IPS-20b (cell line): Measurements from ENCODE around the gene CDH4.

ENCODE experiments used
- H3K27ac ChIP-seq: one replicate; pipeline ENCODE4 v1.5.1; 2013; ENCODE audit warnings: low read length
- H3K27me3 ChIP-seq: 2 replicates; pipeline ENCODE4 v1.6.1; 2013; ENCODE audit warnings: mild to moderate bottlenecking, low read length, inconsistent platforms; ENCODE audit not compliant: insufficient read depth
- H3K36me3 ChIP-seq: 2 replicates; pipeline ENCODE4 v1.6.1; 2013; ENCODE audit warnings: low read depth, mild to moderate bottlenecking, inconsistent platforms, low read length, moderate library complexity; ENCODE audit not compliant: insufficient read depth
- H3K4me1 ChIP-seq: 2 replicates; pipeline ENCODE4 v1.6.1; 2013; ENCODE audit warnings: mild to moderate bottlenecking, control low read depth, inconsistent platforms, low read length, moderate library complexity; ENCODE audit not compliant: insufficient read depth
- H3K4me3 ChIP-seq: 2 replicates; pipeline ENCODE4 v1.5.1; 2013; ENCODE audit warnings: mild to moderate bottlenecking, low read length, inconsistent platforms
- H3K9ac ChIP-seq: 2 replicates; pipeline ENCODE4 v1.6.1; 2013; ENCODE audit warnings: low read depth, mild to moderate bottlenecking, inconsistent platforms, low read length, moderate library complexity
- H3K9me3 ChIP-seq: 2 replicates; pipeline ENCODE4 v1.6.1; 2013; ENCODE audit warnings: mild to moderate bottlenecking, low read depth, low read length, inconsistent platforms; ENCODE audit not compliant: insufficient read depth

The CDH4 gene

DNA sequence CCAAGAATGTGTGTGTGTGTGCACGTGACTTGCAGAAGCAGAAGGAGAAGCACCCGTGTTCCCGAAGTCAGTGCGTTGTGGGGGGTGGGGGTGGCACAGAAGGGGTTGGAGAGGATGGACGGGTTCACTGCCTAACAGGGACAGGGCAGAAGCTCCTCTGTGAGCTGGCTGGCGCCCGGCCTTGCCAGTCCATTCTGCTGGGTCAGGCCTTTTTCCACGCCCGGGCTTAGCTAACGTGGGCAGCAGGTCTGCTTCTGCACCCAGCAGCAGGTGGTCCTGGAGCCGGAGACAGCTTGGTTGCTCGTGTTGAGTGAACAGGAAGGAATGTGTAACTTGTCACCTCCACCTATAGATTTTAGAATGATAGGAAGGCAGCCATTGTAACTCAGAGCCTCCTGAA lies 374.4 kb downstream of the CDH4 start:
- no peak overlapping the region for H3K4me3 ChIP-seq
- H3K4me1 ChIP-seq = no peaks in the 10 kb centered on the region
- no peaks in the 10 kb centered on the region; the same call in 1 of the 2 replicates for H3K9me3 ChIP-seq
- no peak overlapping the region; the same call in 1 of the 2 replicates for H3K9ac ChIP-seq
- no peak overlapping the region for H3K27ac ChIP-seq
- peaks cover 28% of the 10 kb centered on the region for H3K27me3 ChIP-seq
- no peaks in the 10 kb centered on the region for H3K36me3 ChIP-seq

DNA sequence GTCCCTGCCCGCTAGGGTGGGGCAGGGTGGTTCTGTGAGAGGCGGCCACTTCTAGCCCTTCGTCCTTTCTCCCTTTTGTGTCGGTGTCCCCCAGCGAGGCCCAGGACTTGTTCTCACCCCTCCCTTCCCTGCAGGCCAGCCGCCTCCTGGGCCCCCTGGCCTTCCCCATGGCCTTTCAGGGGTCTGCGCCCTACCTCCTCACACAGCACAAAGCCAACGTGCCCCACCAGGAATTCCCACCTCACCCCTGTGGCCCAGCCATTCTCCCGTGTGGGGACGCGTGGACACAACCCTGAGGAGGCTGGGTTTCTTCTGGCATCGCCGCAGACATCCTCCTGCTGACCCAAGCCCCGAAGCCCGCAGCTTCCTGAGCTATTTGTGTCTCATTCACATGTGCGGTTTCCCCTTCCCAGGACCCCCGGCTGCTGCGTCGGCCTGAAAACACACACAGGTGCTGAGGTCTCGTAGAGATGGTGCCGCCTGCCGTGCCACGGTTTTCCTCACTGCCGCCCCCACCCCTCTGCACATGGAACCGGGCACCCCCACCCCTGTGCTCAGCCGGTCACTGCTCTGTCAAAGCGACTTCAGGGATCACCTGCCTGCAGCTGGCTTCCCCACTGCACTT lies 375.8 kb downstream of the CDH4 start:
- H3K27me3 ChIP-seq = peaks cover 29% of the 10 kb centered on the region
- no peak overlapping the region for H3K4me3 ChIP-seq
- no peaks in the 10 kb centered on the region for H3K9me3 ChIP-seq
- no peak overlapping the region for H3K27ac ChIP-seq
- H3K4me1 ChIP-seq = no peaks in the 10 kb centered on the region
- H3K36me3 ChIP-seq = no peaks in the 10 kb centered on the region
- H3K9ac ChIP-seq = no peak overlapping the region

DNA sequence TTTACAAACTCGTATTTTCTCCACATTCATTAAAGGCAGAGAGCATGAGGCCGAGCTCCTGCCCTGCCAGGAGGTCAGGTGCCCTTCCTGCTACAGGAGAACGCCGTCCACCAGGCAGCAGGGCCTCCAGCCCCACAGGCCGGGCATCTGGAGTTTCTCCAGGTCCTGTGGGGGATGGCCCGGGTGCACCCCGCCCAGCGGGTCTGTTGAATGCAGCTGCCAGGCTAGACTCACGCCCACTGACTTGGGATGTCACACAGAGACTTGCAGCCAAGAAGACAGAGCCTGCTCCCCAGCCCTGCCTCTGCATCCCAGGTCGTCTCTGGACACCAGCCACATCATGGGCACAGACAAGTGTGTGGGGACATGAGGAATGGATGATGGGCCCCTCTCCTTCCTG lies 376.4 kb downstream of the CDH4 start:
- H3K9me3 ChIP-seq = no peaks in the 10 kb centered on the region
- H3K9ac ChIP-seq = no peak overlapping the region
- no peak overlapping the region for H3K27ac ChIP-seq
- H3K36me3 ChIP-seq = no peaks in the 10 kb centered on the region
- no peaks in the 10 kb centered on the region for H3K4me1 ChIP-seq
- no peak overlapping the region for H3K4me3 ChIP-seq
- peaks cover 35% of the 10 kb centered on the region for H3K27me3 ChIP-seq

DNA sequence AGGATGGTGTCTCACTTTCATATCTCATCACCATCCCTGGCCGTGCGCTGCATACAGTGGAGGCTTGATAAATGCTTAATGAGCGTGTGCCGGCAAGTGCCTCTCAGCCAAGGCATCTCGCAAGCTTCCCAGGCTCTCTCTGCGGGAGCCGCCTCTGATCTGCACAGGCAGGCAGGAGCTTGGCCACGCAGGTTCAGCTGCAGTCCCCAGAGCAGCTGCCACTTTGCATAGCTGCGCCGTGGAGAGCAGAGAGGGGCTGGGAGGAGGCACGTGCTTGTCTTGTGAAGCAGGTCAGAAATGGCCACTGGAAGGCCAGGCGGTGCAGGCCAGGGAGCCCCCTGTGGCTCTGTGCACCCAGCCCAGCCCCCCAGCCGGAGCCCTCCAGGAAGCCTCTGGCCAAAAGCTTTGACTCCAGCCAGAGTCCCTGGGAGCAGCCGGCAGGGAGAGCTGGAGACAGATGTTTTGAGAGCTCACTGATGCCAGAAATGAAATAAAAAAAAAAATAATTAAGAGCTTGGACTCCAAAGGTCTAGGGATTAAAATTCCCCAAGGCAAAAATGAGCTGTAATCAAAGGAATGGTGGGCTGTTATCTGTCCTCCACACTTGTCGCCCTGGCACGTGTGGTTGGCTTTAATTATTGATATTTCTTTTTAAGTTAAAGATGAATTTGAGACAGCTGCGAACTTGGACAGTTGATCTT lies 377.0 kb downstream of the CDH4 start:
- Histone ChIP-seq H3K4me3 (no peak overlapping the region), H3K9ac (no peak overlapping the region), H3K4me1 (no peaks in the 10 kb centered on the region), H3K27me3 (peaks cover 33% of the 10 kb centered on the region), H3K9me3 (no peaks in the 10 kb centered on the region), H3K36me3 (no peaks in the 10 kb centered on the region), H3K27ac (no peak overlapping the region)

DNA sequence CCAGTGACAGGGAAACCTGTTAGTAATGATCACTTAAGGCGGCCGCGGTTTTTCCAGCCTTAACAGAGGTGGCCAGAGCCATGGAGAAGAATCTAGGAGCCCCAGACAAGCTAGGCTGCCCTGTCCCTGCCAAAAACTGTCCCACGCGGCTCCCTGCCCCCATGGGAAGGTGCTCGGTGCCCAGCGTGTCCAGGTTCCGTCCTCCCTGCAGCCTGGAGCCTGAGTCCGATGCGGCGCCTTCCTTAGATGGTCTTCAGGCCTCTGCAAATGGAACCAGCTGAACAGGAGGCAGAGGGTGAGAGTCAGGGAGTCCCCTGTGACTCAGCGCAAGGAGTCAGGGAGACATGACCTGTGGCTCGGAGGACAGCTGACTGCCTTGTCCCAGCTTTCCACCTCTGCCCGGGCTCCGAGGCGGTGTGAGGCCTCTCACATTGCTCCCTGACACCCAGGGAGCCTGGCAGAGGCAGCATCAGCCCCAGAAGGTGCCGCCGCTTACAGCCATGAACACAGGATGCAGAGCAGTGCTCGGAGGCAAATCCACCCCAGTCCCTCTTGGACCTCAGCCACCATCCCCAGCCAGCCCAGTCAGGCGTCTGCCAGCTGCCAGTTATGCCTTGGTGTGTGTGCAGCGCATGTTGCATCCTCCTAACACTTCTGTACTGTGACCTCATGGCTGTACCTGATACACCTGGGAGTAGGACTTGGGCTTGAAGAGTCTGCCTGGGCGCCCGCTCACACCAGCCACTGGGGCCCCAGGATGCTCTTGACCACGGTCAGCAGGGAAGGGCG lies 377.7 kb downstream of the CDH4 start:
- Histone ChIP-seq H3K9me3 (no peaks in the 10 kb centered on the region), H3K36me3 (no peaks in the 10 kb centered on the region), H3K4me1 (no peaks in the 10 kb centered on the region), H3K9ac (no peak overlapping the region), H3K27me3 (peaks cover 35% of the 10 kb centered on the region), H3K27ac (no peak overlapping the region), H3K4me3 (no peak overlapping the region)

DNA sequence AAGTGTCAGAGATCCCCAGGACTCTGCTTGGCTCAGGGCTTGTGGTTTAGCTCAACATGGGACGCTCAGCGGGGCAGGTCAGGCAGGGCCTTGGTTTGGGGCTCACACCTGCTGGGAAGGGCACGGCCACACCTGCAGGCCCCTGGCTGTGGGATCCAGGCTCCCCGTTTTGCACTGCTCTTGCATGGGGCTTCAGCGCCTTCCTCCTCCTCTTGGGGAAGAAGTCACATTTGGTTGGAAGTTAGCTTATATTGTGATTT lies 378.3 kb downstream of the CDH4 start:
- Histone ChIP-seq H3K4me1 (no peaks in the 10 kb centered on the region), H3K9me3 (no peaks in the 10 kb centered on the region), H3K9ac (no peak overlapping the region), H3K4me3 (no peak overlapping the region), H3K27ac (no peak overlapping the region), H3K27me3 (peaks cover 41% of the 10 kb centered on the region), H3K36me3 (no peaks in the 10 kb centered on the region)

DNA sequence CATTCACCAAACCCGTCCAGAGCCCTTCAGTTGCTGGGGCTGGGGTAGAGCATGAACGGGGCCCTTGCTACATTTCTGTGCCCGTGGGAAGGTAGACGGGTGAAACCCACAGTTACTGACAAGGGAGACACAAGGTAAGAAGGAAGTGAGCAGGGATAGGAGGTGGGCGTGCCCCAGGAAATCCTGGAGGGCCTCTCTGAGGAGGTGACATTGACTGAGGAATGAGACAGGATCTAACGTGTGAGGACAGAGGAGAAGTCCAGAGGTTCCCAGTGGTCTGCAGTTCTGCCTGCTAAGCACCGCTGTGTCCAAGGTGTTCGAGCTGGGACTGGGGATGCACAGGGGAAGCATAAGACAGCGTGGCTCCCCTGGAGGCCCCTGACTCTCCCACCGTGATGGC lies 378.8 kb downstream of the CDH4 start:
- Histone ChIP-seq H3K27ac (no peak overlapping the region), H3K4me1 (peaks cover 2% of the 10 kb centered on the region; the same call in 1 of the 2 replicates), H3K4me3 (no peak overlapping the region), H3K27me3 (peaks cover 38% of the 10 kb centered on the region), H3K9ac (no peak overlapping the region), H3K9me3 (no peaks in the 10 kb centered on the region), H3K36me3 (no peaks in the 10 kb centered on the region)

DNA sequence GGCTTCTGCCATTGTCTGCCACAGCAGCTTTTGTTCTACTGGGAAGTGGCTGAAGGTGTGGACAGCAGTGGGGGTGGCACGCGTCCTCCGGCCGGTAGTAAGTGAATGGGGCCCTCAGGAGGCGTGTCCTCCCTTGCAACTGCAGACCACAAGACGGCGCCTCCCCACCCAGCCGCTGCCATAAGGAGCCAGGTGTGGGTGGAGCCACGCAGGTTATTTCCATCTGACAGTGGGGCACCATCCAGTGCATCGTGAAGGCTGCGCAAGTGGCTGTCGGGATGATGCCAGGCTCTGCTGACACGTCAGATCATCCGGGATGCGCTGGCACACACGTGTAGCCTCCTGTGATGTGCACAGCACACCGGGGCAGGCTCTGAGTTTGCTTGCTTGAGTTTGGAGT lies 379.7 kb downstream of the CDH4 start:
- Histone ChIP-seq H3K36me3 (no peaks in the 10 kb centered on the region), H3K4me3 (no peak overlapping the region), H3K9ac (no peak overlapping the region), H3K9me3 (no peaks in the 10 kb centered on the region), H3K27ac (no peak overlapping the region), H3K4me1 (peaks cover 11% of the 10 kb centered on the region; the same call in 1 of the 2 replicates), H3K27me3 (peaks cover 33% of the 10 kb centered on the region)

DNA sequence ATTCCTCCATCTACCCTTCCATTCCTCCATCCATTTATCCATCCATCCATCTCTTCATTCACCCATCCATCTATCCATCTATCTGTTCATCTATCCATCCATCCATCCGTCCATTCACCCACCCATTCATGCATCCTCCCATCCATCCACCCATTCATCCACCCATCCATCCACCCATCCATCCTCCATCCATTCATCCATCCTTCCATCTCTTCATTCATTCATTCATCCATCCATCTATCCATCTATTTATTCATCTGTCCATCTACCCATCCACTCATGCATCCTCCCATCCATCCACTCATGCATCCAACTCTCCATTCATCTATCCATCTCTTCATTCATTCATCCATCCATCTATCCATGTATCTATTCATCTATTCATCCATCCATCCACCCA lies 380.9 kb downstream of the CDH4 start:
- no peak overlapping the region for H3K9ac ChIP-seq
- H3K4me1 ChIP-seq = peaks cover 11% of the 10 kb centered on the region; the same call in 1 of the 2 replicates
- H3K4me3 ChIP-seq = no peak overlapping the region
- peaks cover 33% of the 10 kb centered on the region for H3K27me3 ChIP-seq
- no peaks in the 10 kb centered on the region for H3K9me3 ChIP-seq
- H3K27ac ChIP-seq = no peak overlapping the region
- no peaks in the 10 kb centered on the region for H3K36me3 ChIP-seq

DNA sequence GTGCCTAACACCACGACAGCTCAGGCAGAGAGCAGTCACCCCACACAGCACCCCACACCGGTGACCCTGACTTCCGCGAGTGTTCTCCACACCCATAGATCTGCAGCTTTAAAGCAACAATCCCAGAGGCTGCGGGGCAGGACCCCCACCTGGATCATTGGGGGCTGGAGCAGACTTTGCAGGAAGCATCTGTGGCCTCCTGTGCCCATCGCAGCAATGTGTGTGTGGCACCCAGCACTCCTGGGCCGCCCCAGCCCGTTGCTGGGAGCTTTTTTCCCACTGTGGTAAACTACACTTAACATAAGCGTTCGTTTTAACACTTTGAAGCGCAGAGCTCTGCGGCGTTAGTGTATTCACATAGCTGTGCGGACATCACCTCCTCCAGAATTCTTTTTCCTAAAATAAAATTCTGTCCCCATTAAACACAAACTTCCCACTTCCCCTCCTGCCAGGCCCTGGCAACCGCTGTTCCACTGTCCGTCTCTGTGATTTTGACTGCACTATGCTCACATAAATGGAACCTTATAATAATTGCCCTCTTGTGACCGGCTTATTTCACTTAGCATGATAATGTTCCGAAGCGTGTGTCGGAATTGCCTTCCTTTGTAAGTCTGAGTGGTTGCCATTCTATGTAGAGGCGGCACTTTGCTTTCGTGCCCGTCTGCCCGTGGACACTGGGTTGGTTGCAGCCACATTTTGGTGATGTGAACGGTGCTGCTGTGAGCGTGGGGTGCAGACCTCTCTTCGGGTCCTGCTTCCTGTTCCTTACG lies 382.5 kb downstream of the CDH4 start:
- no peak overlapping the region for H3K9ac ChIP-seq
- peaks cover 48% of the 10 kb centered on the region for H3K27me3 ChIP-seq
- no peaks in the 10 kb centered on the region for H3K36me3 ChIP-seq
- no peak overlapping the region for H3K4me3 ChIP-seq
- H3K27ac ChIP-seq = no peak overlapping the region
- peaks cover 11% of the 10 kb centered on the region; the same call in 1 of the 2 replicates for H3K4me1 ChIP-seq
- no peaks in the 10 kb centered on the region for H3K9me3 ChIP-seq

DNA sequence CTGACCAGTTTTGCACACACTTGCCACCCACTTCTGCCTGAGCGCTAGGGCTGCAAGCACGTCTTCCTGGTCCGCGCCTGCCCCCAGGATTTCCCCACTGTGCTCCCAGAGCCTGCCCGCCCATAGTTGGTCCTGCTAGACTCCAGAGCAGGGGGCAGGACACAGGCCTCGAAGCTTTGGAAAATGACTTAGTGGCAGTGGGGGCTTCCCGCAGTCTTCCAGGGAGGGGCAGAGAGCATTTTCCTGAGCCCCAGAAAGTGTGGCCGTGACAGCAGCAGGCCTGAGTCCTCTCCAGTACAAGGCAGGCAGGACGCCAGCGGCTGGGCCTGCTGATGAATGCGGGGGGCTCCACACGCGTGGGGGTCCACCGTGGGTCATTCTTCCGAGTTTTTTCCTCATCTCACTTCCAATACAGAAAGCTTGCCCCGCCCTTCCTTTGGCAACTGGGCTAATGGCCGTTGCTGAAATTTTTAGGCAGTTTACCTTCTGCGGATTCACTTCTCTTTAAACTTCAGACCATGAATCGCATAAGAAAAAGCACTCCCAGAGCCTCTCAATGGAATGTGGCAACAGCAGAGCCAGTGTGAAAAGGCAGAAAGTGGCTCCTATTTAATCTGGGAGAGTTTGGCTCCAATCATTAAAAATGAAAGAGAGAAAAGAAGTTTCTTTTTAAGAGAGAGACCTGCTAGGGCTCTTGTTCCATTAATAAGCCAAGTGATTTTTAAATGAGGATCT lies 383.8 kb downstream of the CDH4 start:
- peaks cover 11% of the 10 kb centered on the region; the same call in 1 of the 2 replicates for H3K4me1 ChIP-seq
- H3K36me3 ChIP-seq = no peaks in the 10 kb centered on the region
- peak overlapping the region; percentile 29; the same call in 1 of the 2 replicates for H3K4me3 ChIP-seq
- peaks cover 50% of the 10 kb centered on the region for H3K27me3 ChIP-seq
- H3K9ac ChIP-seq = no peak overlapping the region
- no peak overlapping the region for H3K27ac ChIP-seq
- no peaks in the 10 kb centered on the region for H3K9me3 ChIP-seq
